AG08395 (cell line): Measurements from ENCODE around the gene SLC25A47.
"Not testable (repeated sequence)": the region's sequence is repeated elsewhere in the genome, so short reads cannot be mapped to it uniquely, and the experiment has no call there.

Experiments used
- DNase-seq: peaks from one replicate; pipeline ENCODE4 v3.0.0; 2012; ENCODE audit warnings: mixed read lengths, low spot score

The SLC25A47 gene

DNA sequence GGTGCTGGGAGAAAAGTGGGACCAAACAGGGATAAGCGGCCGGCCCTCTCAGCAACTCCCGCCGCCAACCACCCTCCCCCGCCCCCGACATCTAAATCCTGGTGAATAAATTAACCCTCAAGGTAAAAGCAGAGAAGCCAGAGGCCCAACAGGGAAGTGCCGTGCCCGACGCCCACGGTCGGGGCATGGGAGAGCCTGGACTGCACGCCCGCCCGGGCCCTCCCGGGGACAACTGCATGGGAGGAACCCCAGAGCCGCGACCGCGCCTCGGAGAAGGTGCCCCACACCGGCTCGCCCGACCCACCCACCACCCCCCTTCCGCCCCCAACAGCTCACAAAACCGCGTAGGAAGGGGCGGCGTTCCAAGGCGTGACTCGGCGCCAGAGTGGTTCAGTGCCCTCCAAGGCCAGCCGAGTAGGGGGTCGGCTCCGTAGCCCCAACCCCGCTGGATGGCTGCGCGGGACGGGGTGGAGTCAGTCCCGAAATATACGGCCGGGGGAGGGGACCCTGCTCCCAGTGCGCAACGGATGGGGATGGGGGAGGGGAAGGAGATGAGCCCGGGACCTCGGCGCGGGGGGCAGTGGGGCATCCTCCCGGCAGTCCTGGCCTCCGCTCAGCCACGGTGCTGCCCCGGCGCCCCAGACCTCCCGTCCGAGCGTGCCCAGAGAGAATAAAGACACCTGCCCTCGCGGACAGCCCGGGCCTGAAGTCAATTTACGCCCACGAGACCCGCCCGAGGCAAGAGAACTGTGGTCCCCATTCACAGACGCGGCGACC lies 17.6 kb upstream of the SLC25A47 start:
- DNase-seq: no peak

GRCh38 chr14:100306101-100306997 lies 16.8 kb upstream of the SLC25A47 start, which contains the start of gene SLC25A29:
TSS of gene SLC25A29 (minus strand) at chr14:100306444. CDS start at chr14:100306232, 212 bp downstream.
- DNase-seq: peak; percentile 96

DNA sequence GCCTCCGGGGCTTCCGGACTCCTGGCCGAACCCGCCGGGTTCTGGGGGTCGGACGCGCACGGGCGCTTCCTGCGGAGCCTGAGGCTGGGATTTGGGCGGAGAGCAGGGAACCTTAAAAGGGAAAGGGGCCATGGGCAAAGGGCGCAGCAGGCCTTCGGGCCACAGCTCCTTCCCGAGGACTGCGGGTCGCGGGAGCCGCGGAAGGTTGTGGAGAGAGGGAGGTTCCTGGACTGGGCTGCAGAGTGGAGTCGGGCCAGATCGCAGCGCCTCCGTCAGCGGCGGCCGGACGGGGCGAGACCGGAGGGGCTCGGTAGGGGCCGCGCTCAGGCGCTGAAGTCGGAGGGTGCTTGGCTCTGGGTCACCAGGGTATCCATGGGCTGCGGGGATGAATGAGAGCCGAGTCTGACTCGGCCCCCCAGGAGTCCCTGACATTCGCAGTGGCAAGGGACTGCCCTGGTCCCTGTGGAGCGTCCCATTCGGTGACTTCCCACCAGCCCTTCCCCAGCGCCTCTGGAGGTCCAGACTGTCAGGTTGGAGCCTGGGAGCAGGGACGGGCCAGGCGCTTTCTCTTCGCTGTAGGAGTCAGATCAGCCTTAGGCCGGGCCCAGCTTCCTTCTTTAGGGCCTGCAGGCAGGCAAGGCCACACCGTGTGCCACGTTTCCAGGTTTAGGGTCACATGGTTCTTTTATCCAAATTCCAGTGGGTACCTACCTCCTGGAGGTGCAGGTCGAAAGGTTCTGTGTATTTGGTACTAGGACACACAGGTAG lies 16.0 kb upstream of the SLC25A47 start:
- DNase-seq: no peak

DNA sequence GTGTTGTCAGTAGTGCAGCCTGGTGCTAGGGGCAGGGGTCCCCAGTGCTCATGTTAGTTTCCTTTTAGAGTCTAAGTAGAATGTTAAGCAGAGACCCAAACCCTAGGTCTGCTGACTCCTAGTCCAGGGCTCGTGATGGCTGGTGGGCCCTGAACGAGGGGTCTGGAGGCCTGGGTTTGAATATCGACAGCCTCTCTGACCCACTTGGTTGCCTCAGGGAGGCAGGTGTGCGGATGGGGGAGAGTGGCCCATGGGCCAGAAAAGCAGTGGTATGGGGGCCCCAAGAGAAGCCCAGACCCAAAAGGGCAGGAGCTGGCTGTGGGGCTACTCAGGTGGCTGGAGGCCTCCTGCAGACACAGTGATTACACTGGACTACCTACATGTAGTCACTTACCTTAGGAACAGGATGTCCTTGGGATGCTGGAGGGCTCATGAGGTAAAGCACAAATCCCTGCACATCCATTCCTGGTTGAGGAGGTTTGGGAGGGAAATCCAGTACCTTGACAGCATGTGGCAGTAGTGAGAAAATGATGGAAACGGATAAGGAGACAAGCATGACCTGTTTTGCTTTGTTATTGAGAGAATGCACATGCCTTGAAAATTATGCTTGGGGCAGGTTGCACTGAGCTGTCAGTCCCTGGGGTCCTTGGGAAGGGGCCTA lies 15.2 kb upstream of the SLC25A47 start:
- DNase-seq: no peak

- not testable (repeated sequence) for DNase-seq
These were observed 14.7 kb upstream of the SLC25A47 start for GRCh38 chr14:100308427-100308792.

DNA sequence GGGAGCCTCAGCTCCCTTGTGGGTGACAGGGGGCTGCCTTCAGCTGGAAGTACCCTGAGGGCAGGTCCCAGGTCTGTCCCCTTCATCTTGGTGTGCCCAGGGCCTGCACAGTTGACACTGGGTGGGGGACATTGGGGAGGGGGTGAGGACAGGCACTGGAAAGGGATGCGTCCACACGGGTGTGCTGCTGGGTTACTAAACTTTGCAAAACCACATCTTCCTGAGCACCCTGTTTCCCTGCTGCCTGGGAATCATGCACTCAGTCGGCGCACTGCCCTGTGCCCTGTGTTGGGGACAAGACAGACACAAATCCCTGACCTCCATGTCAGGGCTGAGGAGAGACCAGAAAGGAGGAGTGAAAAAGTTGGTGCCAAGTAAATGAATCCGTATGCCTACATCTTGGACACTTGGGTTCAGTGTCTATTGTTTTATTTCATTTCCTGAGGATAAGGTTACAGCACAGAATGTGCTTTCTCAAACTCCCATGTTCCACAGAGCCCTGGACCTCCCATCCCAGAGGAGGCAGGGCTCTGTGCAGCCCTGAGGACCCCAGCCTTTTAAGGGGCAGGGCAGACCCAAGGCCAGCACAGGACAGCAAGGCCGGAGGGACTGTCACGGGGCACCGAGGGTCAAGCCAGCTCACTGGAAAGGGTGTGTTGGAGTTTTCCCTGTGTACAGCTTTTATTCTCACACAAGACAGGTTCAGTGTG lies 14.0 kb upstream of the SLC25A47 start:
- DNase-seq: no peak

DNA sequence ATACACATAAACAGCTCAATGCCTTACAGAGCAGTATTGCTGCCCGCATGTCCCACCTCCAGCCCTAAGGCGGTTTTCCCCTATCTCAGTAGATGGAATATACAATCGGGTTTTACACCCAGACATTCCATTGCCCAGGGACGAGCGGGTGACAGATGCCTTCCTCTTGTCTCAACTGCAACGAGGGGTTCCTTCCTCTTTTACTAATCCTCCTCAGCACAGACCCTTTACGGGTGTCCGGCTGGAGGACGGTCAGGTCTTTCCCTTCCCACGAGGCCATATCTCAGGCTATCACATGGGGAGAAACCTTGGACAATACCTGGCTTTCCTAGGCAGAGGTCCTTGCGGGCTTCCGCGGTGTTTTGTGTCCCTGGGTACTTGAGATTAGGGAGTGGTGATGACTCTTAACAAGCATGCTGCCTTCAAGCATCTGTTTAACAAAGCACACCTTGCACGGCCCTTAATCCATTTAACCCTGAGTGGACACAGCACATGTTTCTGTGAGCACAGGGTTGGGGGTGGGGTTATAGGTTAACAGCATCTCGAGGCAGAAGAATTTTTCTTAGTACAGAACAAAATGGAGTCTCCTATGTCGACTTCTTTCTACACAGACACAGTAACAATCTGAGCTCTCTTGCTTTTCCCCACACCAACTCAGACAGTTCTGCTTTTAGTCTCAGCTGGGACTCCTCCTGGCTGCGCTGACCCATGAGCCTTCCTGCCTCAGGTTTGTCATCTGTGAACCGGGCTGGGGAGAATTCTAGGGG lies 10.8 kb upstream of the SLC25A47 start:
- not testable (repeated sequence) for DNase-seq

- DNase-seq: no peak
These were observed 10.2 kb upstream of the SLC25A47 start for GRCh38 chr14:100312877-100313400.

DNA sequence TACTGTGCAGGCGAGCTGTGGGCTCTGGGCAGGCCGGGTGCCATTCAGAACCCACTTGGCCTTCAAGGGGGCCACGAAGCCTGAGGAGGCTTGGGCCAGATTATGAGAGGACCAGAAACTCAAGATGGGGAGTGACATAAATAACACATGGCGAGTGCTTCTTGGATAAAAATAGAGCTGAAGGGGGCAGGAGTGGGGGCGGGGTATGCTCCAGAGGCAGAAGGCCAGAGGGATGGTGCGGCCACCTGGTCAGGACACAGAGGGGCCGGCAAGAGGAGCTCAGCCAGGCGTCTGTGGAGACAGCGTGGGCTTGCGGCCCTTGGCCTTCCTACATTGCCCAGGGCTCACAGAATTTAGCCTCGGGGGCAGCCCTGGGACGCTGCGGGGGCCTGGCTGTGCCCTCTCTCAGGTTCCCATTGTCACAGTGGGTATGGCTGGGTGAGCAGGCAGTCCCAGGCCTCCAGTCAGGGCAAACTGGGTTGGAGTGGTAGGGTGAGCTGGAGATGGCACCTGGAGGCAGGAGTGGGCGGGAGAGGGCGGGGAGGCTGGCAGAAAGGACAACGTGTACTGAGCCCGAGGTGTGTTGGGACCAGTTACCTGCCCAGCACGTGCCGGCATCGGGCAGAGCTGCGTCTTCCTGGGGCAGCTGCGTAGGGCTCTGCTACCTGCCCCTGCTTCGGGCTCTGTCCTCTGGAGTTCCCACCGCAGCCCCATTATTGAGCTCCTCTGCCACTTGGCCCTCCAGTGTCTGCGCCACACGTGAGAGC lies 9.5 kb upstream of the SLC25A47 start:
- no peak for DNase-seq

- no peak for DNase-seq
These were observed 8.4 kb upstream of the SLC25A47 start for GRCh38 chr14:100314724-100315123.

- DNase-seq: no peak
These were observed 5.8 kb upstream of the SLC25A47 start for GRCh38 chr14:100317389-100317788.

DNA sequence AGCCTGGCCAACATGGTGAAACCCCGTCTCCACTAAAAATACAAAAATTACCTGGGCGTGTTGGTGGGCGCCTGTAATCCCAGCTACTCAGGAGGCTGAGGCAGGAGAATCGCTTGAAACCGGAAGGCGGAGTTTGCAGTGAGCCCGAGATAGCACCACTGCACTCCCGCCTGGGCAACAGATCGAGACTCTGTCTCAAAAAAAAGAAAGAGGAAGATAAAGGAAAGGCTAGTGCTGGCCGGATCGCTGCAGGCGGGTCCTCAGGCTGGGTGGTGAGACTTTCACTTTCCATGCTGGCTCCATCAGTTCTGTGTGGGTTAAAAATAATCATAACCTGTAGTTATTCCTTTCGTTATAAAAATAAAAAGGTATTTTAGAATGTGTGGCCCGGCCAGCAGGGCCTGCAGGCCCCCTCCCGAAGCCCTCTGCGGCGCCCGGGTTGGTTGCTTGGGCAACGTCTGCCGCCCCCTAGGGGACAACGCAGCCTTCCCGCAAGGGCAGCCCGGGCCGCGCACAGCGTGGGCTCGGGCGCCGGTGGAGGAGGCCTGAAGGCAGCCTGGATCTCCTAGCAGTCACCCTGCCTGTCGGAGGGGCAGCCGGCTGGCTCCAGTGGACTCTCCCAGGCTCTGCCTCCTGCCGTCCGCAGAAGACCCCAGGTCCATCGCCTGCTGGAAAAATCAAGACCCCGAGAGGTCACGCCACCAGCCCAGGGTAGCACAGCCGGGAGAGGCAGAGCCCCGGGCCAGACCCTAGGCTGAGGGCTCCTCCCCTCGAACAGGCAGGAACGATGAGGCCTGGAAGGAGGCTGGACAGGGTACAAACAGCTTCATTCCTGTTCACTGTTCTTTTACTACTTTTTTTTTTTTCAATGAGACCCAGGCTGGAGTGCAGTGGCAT lies 5.0 kb upstream of the SLC25A47 start:
- peak; percentile 82 for DNase-seq

DNA sequence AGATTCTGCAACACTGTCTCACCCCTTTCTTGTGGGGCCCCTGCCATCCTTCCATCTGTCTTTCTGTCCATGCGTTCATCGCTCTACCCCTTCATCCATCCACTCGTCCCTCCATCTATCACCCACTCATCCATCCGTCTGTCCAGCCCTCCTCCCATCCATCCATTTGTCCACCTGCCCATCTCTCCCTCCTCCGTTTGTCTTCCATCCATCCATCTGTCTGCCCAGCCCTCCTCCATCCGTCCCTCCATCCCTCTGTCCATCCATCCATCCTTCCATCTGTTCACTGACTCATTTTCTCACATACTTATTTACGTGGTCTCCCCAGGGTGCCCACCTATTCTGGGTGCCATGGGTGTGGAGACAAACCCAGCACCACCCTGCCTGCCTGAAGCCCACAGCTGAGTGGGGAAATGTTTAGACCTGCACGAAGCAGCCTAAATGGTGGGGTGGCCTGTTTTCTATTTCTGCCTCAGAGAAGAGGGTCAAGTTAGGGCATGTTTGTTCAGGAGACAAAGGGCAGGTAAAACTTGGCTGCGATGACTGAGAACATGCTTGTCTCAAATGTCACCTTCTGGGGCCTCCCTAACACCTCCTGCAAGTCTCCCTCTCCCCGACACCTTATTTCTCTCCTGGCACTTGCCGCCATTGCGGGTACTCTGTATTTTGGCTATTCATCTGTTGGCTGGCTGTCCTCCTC lies 2.8 kb upstream of the SLC25A47 start:
- no peak for DNase-seq

DNA sequence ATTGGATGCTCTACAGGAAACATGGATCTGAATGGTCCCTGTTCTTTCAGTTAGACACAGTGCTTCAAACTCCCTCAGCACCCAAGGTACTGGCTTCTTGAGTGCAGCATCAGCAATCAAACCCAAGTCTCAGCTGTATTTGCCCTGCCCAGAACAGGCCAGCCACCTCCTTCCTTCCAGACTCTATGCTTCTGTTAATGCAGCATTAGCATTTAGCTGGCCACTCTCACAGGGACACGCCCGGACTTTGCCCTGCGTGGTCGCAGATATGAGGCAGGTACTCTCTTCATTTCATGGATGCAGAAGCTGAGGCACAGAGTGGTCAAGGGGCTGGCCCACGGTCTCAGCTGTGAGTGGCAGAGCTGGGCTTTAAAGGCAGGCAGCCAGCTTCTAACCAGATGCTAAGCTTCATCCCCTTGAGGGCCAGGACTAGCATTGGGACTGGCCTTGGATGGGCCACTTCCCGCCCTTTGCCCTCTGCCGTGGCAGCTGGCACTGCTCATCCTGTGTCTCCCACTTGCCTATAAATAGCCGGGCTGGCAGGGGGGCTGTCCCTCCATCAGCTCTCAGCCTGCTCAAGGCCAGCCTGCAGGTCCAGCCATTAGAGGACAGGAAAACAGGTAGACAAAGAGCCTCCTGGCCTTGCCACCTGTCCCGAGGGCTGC lies 1.5 kb upstream of the SLC25A47 start:
- no peak for DNase-seq

GRCh38 chr14:100322138-100322957 lies 791 bp upstream of the SLC25A47 start:
- no peak for DNase-seq

DNA sequence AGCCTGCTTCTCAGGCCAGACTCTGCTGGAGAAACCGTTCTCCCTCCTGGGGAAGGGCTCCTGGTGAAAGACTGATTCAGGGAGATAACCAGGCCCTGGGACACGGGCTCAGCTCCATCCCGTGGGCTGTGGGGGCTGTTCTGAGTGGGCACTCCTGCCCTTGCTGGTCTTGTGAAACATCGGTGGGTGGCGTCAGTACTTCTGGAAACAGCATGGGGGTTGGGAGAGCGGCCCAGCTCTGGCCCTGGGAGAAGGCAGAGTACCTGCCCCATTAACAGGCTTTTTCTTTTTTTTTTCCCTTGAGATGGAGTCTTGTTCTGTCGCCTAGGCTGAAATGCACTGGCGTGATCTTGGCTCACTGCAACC lies 786 bp downstream of the SLC25A47 start:
- no peak for DNase-seq
